ENCODE results near the gene AQP2.

GRCh38 chr12:49904601-49905000, 45.9 kb upstream of the AQP2 start:
- TF ChIP-seq CTCF (IDR thresholded peaks at IDR 0.05) (no peak), POLR2A (IDR thresholded peaks at IDR 0.05) (no peak), EP300 (IDR thresholded peaks at IDR 0.05) (no peak)

Data from gastroesophageal sphincter (tissue), 3 donors.